ENCODE results near the gene LRRC8D.
"Not testable (repeated sequence)": the region's sequence is repeated elsewhere in the genome, so short reads cannot be mapped to it uniquely, and the experiment has no call there.

Gene LRRC8D

DNA sequence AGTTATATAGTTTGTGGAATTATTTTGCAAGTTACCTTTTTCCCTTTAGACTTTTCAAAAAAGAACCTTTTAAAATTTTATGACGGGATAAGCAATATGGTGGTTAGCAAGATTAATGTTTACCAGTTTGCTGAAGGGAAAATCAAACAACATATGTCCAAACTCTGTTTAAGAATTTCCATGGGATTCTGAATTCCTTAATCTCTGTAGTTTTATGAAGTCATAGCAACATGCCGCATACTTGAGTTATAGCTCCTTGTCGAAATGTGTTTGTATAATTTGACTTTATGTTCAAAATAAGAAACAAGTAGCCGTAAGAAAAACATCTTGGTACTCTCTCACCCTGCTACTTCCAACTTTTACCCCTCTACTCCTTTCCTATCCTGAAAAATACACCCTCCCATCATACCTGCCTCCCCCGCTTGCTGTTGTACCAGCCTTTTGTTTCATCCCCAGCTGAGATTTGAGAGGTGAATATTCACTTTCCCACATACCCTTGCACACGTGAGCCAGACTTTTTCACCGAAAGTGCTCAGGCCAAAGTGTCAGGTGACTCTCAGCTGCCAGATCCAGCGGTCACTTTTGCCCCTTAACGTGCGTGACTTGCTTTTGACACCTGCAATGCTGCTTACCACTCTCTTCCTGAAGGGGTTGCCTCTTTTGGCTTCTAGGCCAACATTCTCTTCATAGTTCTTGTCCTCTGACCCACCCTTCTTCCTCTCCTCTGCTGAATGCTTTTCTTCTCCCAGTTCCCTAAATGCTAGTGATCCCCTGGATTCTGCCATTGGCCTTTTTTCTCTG lies 90.6 kb downstream of the LRRC8D start:
- no peak for DNase-seq (ENCODE audit: low read depth in 2 of 2)

DNA sequence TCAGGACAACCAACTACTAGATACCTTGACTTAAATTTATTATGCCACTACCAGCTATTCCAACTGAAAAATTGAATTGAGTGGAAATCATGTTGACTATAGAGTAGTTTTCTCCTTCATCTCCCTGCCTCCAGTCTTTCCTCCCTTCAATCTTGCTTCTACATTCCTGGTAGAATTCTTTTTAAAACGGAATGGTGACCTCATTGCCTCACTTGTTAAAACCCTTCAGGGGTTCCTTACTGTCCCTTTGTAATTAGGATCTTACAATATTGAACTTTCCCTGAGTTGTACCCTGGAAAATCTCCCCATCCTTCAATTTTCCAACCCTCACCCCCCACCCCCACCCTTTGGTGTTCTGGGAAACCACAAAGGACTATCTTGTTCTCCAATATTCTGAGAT lies 91.2 kb downstream of the LRRC8D start:
- DNase-seq (ENCODE audit: low read depth in 2 of 2): no peak

DNA sequence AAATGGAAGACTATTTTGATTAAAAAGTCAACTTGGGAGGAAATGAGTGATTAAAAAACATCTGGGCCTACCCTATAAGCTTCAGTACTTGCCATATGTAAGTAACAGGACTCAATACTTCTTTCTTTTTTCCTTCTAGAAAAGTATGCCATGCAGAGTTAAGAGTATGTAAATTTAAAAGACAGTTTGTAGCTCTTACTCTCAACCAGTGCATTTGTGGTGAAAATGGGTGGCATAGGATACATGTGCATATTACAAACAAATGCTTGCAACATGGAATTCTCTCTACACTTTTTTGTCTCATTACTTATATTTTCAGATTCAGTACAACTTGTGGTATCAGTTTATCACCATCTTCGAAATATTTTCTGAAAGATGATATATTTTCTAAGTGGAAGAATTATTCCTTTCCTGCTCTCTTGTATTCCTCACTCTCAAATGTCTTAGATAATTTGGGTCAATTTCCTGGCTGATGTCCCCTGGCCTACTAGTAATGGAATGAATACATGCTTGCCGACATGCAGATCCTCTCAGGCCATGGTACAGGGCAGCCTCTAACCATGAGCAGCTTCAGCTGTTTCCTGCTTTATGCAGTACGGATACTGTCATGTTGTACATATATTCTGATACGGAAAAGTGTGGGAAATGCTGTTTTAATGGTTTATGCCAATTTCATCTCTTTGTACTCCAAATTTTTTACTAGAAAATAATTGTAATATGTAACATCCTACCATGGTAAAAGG lies 92.7 kb downstream of the LRRC8D start:
- DNase-seq (ENCODE audit: low read depth in 2 of 2): no peak

DNA sequence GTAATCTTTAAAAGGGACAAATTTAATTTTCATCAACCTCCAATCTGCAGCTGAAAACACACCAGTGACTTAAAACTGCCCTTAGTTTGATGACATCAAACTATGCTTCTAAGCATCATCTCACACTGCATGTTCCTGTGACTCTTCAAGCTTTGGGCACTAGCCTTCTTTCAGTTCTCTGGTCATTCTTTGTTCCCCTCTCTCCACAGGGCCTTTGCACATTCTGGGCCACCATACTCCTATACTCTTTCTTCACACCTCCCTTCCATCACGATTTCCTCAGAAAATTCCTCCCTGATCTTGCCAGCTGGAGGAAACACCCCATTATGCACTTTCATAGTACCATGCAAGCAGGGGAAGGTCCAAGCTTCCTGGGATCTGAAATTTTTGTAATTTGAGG lies 96.5 kb downstream of the LRRC8D start:
- DNase-seq (ENCODE audit: low read depth in 2 of 2): no peak

DNA sequence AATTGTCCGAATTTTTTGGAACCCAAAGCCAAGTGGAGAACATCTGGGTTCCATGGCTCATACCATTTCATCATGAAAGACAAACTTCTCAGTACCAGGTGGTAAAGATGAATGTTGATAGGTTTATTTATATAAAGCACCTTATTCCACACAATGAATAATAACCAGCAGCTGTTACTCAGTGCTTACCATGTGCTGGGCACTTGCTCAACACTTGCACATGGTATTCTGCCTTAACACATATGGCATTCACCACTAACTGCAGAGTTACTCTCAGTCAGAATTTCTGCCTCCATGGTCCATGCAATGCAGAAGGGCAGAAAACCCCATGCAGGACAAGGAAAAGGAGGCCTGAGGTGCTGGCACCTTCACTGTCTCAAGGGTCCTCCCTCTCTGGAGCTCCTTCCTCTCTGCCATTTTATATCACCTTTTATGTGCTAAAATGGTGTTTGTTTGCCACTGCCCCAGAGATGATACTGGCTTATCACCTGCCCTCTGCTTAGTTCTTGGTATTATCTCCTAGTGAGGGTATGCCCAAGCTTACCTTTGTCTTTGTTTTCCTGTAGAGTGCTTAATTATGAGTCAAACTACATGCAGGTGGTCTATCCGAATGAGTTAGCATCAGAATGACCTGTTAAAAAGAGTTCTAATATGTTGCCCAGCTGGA lies 97.4 kb downstream of the LRRC8D start:
- DNase-seq (ENCODE audit: low read depth in 2 of 2): no peak

DNA sequence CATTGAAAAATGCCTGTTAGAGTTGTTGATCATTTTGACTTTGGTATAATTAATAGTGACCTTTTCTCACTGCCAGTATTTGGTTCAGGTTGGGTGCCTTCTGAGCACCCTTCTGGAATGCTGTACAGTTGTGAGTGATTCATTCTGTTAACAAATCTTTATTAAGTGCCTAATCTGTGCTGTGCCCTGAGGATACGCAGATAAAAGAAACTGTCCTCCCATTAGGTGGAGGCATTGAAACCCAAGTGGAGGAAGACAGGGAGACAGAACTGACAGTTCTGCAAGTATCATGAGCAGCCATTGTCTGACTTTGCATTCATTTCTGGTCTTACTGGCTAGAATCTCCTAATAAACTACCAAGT lies 97.9 kb downstream of the LRRC8D start:
- DNase-seq (ENCODE audit: low read depth in 2 of 2): no peak

DNA sequence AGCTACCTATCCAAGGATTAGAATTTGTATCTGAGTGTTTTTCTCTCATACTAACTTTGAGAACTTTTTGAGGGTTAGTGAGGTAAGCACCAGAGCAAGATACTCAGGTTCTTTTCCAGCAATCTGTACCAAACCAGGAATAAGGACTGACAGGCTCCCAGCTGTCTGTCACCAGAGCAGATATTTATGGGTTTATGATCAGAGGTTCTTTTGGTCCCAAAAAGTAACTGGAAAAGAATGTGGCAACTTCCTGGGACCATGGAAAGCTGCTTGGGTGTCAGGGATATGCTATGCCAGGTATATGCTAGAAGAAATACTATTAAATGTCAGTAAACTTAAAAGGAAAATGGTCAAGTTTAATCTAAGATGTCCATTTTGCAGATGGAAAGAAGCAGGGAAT lies 98.3 kb downstream of the LRRC8D start:
- DNase-seq (ENCODE audit: low read depth in 2 of 2): no peak

DNA sequence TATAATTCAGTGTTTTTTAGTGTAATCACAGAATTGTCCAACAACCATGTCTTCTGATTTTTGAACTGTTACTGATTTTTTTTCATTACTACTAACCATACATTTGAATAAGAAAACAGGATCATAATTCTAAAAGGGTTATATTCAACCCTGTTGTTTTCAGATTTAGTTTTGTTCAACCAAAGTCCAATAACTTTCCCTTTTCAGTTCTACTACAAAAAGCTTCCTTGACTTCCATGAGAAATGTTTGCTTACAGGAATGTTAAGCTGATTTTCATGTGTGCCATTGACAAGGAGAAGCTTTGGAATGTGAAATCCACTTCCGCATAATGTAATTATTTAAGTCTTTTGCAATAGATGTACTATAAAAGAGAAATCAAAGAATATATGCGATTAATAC lies 102.1 kb downstream of the LRRC8D start:
- DNase-seq (ENCODE audit: low read depth in 2 of 2): no peak

DNA sequence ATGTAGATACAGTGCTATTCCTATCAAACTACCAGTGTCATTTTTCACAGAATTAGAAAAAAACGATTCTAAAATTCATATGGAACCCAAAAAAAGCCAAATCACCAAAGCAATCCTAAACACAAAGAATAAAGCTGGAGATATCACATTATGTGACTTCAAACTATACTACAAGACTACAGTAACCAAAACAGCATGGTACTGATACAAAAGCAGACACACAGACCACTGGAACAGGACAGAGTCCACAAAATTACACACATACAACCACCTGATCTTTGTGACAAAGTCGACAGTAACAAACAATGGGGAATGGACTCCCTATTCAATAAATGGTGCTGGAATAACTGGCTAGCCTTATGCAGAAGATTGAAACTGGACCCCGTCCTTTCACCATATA lies 102.7 kb downstream of the LRRC8D start:
- no peak for DNase-seq (ENCODE audit: low read depth in 2 of 2)

DNA sequence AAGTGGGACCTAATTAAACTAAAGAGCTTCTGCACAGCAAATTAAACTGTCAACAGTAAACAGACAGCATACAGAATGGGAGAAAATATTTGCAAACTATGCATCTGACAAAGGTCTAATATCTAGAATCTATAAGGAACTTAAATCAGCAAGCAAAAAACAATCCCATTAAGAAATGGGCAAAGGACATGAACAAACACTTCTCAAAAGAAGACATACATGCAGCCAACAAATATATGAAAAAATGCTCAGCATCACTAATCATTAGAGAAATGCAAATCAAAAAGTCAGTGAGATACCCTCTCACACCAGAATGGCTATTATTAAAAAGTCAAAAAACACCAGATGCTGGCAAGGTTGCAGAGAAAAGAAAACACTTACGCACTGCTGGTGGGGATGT lies 103.2 kb downstream of the LRRC8D start:
- not testable (repeated sequence) for DNase-seq (ENCODE audit: low read depth in 2 of 2)

DNA sequence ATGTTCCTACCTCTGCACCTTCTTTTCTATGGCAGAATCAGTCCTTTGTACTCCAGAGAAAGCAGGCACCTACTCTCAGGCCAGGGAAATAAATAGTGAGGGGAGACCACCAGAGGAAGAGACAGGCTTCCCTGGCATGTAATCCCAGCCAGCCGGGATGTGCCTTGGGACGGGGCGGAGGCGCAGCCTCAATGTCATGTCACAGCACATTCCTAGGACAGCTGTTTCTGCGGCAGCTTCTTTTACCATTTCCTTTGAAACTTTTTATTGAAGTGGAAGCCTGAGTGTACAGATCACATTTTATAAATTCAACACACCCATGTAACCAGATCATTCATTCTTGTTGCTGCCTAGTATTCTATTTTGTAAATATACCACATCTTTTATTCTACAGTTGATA lies 106.2 kb downstream of the LRRC8D start:
- no peak for DNase-seq (ENCODE audit: low read depth in 2 of 2)

DNA sequence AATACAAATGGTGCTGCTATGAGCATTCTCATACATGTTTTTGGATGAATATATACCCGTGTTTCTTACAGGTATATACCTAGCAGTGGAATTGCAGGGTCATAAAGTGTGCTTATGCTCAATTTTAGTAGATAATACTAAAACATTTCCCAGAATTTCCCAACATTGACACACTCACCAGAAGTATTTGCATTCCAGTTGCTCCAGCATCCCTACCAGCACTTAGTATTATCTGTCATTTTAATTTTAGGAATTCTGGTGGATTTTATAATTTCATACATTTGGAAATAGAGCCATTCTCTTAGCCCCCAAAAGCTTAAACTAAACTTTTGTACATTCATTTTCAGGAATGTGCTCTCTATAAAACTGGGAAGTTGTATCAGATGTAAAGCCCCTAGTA lies 106.6 kb downstream of the LRRC8D start:
- no peak for DNase-seq (ENCODE audit: low read depth in 2 of 2)

DNA sequence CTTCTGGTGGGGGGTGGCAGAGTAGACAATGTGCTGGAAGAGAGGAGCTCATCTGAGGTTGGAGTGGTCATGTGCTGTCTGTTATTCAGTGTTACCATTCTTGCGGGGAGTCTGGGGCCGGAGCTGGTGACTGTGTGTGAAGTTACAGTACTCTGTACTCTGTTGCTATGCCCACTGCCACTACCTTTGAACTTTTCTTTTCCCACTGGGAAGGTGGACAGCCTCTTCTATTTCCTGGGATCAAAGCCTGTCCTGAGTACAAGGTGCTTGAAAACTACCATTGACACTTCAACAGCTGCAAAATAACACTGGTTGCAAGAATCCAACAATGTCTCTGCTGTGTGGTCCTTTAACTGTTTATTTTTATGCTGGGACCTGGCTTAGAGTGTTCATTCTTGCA lies 107.7 kb downstream of the LRRC8D start:
- no peak for DNase-seq (ENCODE audit: low read depth in 2 of 2)

DNA sequence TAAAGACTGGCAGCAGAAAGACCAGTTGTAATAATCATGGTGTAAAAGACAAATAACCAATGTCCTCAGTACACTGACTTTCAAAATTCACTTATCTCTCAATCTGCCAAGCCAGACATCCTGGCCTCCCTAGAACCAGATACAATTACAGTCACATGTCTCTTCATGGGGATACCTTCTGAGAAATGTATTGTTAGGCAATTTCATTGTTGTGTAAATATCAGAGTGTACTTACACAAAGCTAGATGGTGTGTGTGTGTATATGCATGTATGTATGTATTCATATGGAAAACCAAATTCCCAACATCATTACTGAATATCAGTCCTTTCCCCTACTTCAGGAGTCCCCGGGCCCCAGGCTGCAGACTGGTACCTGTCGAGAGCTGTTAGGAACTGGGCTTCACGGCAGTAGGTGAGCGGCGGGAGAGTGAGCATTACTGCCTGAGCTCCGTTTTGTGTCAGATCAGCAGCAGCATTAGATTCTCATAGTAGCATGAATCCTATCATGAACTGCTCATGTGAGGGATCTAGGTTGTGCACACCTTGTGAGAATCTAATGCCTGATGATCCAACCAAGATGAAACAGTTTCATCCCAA lies 108.7 kb downstream of the LRRC8D start:
- DNase-seq (ENCODE audit: low read depth in 2 of 2): no peak

DNA sequence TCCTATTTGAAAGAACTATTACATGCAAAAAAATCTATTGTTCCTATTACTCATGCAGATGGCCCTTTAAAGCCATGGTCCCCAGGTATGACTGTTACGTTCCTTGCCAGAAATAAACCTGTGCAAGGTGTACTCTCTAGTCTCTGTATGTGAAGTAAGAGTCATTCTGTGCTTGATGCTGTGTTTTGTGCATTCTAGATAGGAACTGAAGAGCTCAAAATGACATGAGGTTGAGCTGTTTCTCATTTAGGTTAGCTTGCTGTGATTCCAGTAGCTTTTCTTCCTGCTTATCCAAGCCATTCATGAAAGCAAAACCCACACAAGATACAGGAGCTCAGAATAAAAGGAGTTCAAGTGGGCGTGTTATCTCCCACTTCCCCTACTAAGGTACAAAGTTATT lies 109.7 kb downstream of the LRRC8D start:
- DNase-seq (ENCODE audit: low read depth in 2 of 2): no peak

DNA sequence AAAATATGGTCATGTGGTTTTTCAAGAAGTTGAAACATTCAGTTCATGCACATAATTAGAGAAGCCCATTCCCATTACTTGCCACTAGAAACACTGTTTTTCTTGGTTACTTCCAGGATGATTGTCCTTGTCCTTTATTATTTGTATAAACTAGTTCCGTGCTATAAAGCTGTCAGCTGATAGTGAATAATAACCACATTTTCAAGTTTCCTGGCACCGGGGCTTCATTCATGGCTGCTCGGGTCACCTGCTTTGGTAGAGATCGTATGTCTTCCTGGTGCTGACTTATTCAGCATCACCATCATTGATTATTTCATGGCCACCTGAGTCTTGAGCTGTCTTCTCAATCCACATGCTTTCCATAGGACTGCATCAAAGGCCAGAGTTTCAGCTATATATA lies 111.1 kb downstream of the LRRC8D start:
- no peak for DNase-seq (ENCODE audit: low read depth in 2 of 2)

DNA sequence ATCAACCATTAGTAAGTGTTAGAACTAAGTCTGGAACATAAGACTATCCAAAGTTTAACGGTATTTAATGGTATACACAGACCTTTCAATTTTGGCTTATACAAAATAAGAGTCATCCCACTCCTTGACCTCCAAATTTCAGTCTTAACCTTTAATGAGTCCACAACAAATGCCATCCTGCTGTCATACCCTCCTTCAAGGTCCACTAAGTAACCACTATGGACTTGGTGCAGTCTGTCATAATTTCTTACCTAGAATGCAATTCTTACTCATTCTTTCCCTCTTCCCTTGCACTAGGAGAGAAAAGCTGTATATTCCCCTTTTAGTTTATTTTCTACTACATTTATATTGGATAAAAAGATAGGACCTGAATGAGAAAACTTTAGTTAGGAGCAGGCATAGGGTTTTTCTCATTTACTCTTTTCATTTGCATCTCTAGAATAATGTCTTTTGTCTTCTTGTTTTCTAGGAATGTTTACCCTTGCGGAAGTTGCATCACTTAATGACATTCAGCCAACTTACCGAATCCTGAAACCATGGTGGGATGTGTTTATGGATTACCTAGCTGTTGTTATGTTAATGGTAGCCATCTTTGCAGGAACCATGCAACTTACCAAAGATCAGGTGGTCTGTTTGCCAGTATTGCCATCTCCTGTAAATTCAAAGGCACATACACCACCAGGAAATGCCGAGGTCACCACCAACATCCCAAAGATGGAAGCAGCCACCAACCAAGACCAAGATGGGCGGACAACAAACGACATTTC lies 111.9 kb downstream of the LRRC8D start:
- DNase-seq (ENCODE audit: low read depth in 2 of 2): no peak

DNA sequence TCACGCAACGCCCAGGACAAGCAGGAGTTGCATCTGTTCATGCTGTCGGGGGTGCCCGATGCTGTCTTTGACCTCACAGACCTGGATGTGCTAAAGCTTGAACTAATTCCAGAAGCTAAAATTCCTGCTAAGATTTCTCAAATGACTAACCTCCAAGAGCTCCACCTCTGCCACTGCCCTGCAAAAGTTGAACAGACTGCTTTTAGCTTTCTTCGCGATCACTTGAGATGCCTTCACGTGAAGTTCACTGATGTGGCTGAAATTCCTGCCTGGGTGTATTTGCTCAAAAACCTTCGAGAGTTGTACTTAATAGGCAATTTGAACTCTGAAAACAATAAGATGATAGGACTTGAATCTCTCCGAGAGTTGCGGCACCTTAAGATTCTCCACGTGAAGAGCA lies 113.6 kb downstream of the LRRC8D start:
- DNase-seq (ENCODE audit: low read depth in 2 of 2): no peak

DNA sequence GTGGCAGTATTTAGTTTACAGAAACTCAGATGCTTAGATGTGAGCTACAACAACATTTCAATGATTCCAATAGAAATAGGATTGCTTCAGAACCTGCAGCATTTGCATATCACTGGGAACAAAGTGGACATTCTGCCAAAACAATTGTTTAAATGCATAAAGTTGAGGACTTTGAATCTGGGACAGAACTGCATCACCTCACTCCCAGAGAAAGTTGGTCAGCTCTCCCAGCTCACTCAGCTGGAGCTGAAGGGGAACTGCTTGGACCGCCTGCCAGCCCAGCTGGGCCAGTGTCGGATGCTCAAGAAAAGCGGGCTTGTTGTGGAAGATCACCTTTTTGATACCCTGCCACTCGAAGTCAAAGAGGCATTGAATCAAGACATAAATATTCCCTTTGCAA lies 114.4 kb downstream of the LRRC8D start:
- DNase-seq (ENCODE audit: low read depth in 2 of 2): no peak

DNA sequence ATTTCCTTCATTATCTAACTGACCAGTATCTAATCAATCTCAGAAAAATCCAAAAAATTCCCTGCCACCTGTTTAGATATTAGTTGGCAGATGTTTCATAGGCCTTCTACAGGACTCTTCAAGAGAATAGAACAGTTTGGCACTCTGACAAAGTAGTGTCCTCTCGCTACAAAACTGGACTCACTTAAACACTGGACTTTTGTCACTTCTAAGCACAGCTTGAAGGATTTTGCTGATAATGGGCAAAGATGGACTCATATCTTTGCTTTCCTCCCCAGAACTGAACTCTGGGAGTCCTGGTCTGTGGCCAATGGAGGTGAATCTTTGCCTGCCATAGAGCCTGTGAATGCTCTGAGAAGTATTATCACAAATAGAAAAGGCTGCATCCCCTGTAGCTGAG lies 115.9 kb downstream of the LRRC8D start:
- DNase-seq (ENCODE audit: low read depth in 2 of 2): no peak

DNA sequence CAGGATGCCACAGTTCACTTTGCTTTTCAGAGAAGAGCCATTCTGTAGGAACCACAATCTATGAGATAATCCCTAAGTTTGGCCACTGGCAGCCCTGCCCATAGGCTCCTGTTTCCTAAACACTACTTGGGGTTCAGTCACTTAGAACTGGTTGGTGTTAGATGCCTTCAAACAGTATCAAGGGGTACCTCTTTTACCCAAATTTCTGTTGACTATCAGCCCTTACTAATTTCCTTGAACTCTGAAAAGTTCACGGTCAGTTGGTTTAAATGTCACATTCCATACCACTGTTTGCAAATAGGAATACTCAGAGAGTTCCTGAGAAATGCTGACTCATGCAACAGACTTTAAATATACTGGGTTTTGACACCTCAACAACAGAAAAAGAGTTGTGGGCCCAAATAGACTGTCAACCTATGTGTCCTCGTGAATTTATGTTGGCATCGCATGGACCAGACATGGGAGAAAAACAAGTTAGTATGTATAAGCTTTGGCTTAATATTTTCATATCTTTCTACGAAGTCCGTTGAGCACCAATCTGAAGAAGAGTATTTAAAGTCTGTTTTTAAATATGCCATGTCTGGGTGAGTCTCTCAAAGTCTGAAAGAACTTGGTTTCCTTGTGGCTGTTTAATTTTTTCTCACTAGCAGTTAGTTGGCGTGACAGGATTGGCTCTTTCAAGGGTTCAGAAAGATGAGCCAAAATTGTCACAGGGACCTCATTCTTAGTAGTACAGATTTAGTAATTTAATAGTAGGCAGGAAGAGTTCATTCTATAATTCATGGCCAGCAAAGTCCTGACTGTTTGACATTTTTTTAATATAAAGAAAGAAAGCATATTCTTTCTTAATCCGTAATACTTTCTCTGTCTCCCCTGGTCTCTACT lies 117.6 kb downstream of the LRRC8D start:
- DNase-seq (ENCODE audit: low read depth in 2 of 2): no peak
